Body of pancreas (tissue), 4 donors: Measurements from ENCODE around the gene NEMF. TPM values are rescaled to one million over a fixed set of nuclear protein-coding genes. Genes with fewer than 3 reads are reported as not detected.
A peak's percentile ranks its signal among the peaks of the same experiment; 100 is the strongest.
"Not testable (repeated sequence)": the region's sequence is repeated elsewhere in the genome, so short reads cannot be mapped to it uniquely, and the experiment has no call there.

Experiments used
- ATAC-seq: fragments of 150-250 bp; one replicate; pipeline ENCODE4 v1.9.1; 2016
- DNase-seq, 4 donors: peaks; one replicate each; pipeline ENCODE4 v3.0.0-alpha.2; 2019
- H3K27ac ChIP-seq, 4 donors: fragments of 200-600 bp; sonication (generic); 1 replicate in 3 of 4; 2 replicates in 1 of 4; pipeline versions ENCODE4 v1.5.1 to v1.6.1; 2016 to 2019; ENCODE audit warnings: mild to moderate bottlenecking in 1 of 4, mixed read lengths in 1 of 4, moderate library complexity in 1 of 4
- H3K27me3 ChIP-seq, 2 donors: fragments of 200-600 bp; sonication (generic); one replicate each; pipeline ENCODE4 v1.6.0; 2016; ENCODE audit warnings: mild to moderate bottlenecking in 1 of 2
- H3K36me3 ChIP-seq, 2 donors: fragments of 200-600 bp; sonication (generic); replicated peaks in 1 of 2; 2 replicates each; pipeline ENCODE4 v1.5.1; 2016; ENCODE audit warnings: low read depth in 2 of 2; ENCODE audit not compliant: insufficient read depth in 1 of 2
- H3K4me1 ChIP-seq: fragments of 200-600 bp; sonication (generic); one replicate; pipeline ENCODE4 v1.6.0; 2016
- H3K4me3 ChIP-seq, 2 donors: fragments of 200-600 bp; sonication (generic); 1 replicate in 1 of 2; 2 replicates in 1 of 2; pipeline ENCODE4 v1.5.1; 2016 to 2019
- H3K9me3 ChIP-seq, 3 donors: fragments of 200-600 bp; sonication (generic); 1 replicate in 2 of 3; 2 replicates in 1 of 3; pipeline ENCODE4 v1.5.1; 2016
- POLR2A ChIP-seq, 3 donors: fragments of 450-650 bp; IDR thresholded peaks; one replicate each; pipeline ENCODE4 v1.6.1; 2016; ENCODE audit warnings: antibody characterized with exemption in 3 of 3, mild to moderate bottlenecking in 2 of 3
- WGBS, 2 donors: methylation state at CpG; one replicate each; pipeline ENCODE4 v1.1.5; 2017; 5-methylcytosine and 5-hydroxymethylcytosine counted together
- intact Hi-C: fragments of 100-400 bp; cut with DNase I; formaldehyde crosslinking; loops from one replicate; pipeline ENCODE4 v1.15.1; 2023
- total RNA-seq, 2 donors: library from RNA; depleted of rRNA; stranded (reverse); fragments of >200 nt; gene quantifications; one replicate each; pipeline ENCODE4 v1.1.0, GENCODE V29; 2016
- TF ChIP-seq, protein P1 (sequence below), 7 experiments: fragments of 450-650 bp in 4 of 7; fragments of 200-600 bp in 3 of 7; sonication (generic) in 3 of 7; IDR thresholded peaks; one replicate each; pipeline ENCODE4 v1.5.1; 2016 to 2019; ENCODE audit warnings: antibody characterized with exemption in 7 of 7

Gene NEMF
- total RNA-seq, 2 donors from 2014 or later: 56.3 to 106 TPM

GRCh38 chr14:49766839-49767238 lies 85.7 kb downstream of the NEMF start:
- intact Hi-C loops: loop anchor here (10.0 kb wide), 2 partner anchors 62 to 122 kb away; no protein-coding TSS in a partner anchor
- ATAC-seq (no peak), DNase-seq (peak in 2 of 4 donors; percentile 27 to 29)
- no peak for TF ChIP-seq POLR2A (IDR thresholded peaks at IDR 0.05)
- TF ChIP-seq, protein P1, sequence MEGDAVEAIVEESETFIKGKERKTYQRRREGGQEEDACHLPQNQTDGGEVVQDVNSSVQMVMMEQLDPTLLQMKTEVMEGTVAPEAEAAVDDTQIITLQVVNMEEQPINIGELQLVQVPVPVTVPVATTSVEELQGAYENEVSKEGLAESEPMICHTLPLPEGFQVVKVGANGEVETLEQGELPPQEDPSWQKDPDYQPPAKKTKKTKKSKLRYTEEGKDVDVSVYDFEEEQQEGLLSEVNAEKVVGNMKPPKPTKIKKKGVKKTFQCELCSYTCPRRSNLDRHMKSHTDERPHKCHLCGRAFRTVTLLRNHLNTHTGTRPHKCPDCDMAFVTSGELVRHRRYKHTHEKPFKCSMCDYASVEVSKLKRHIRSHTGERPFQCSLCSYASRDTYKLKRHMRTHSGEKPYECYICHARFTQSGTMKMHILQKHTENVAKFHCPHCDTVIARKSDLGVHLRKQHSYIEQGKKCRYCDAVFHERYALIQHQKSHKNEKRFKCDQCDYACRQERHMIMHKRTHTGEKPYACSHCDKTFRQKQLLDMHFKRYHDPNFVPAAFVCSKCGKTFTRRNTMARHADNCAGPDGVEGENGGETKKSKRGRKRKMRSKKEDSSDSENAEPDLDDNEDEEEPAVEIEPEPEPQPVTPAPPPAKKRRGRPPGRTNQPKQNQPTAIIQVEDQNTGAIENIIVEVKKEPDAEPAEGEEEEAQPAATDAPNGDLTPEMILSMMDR (IDR thresholded peaks at IDR 0.05): no peak
- WGBS, 2 donors: 20 to 52% methylated on average over 10 of the region's 10 CpGs
- Histone ChIP-seq H3K4me3 (no peak overlapping the region), H3K36me3 (no peaks in the 10 kb centered on the region), H3K27me3 (no peaks in the 10 kb centered on the region), H3K4me1 (peaks cover 30% of the 10 kb centered on the region), H3K27ac (peak overlapping the region; percentile 88 to 99 (median 92)), H3K9me3 (no peaks in the 10 kb centered on the region)

GRCh38 chr14:49761839-49762551 lies 90.6 kb downstream of the NEMF start:
- 69 to 72% methylated on average over 6 of the region's 6 CpGs for WGBS, 2 donors
- no peak for DNase-seq
- intact Hi-C loops: loop anchor here (10.0 kb wide), 2 partner anchors 57 to 117 kb away; no protein-coding TSS in a partner anchor
- TF ChIP-seq POLR2A (IDR thresholded peaks at IDR 0.05): no peak
- TF ChIP-seq, protein P1 (IDR thresholded peaks at IDR 0.05): no peak
- H3K27ac ChIP-seq: no peak overlapping the region
- H3K4me3 ChIP-seq: no peak overlapping the region
- no peaks in the 10 kb centered on the region for H3K36me3 ChIP-seq
- peaks cover 5% of the 10 kb centered on the region for H3K4me1 ChIP-seq
- no peaks in the 10 kb centered on the region for H3K9me3 ChIP-seq
- no peaks in the 10 kb centered on the region for H3K27me3 ChIP-seq
- no peak for ATAC-seq

DNA sequence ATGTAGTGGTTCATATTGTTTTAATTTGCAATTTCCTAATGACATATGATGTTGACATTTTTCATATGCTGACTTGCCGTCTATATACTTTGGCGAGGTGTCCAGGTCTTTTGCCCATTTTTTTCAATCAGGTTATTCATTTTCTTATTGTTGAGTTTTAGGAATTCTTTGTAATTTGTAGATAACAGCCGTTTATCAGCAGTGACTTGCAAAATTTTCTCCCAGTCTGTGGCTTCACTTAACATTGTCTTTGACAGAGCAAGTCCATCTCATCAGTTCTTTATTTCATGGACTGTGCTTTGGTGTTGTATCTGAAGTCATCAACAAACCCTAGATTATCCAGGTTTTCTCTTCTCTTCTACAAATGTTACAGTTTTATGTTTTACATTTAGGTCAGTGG lies 97.2 kb downstream of the NEMF start:
- Histone ChIP-seq H3K4me3 (no peak overlapping the region), H3K27me3 (no peaks in the 10 kb centered on the region), H3K9me3 (no peaks in the 10 kb centered on the region), H3K36me3 (no peaks in the 10 kb centered on the region), H3K4me1 (no peaks in the 10 kb centered on the region), H3K27ac (no peak overlapping the region)
- DNase-seq: no peak
- WGBS, 2 donors: 67 to 70% methylated on average over 3 of the region's 3 CpGs
- ATAC-seq: no peak
- TF ChIP-seq, protein P1 (IDR thresholded peaks at IDR 0.05): no peak
- TF ChIP-seq POLR2A (IDR thresholded peaks at IDR 0.05): no peak
- intact Hi-C loops: no loop called here

GRCh38 chr14:49754570-49755097 lies 98.0 kb downstream of the NEMF start:
- 79 to 83% methylated on average over 5 of the region's 5 CpGs for WGBS, 2 donors
- no peaks in the 10 kb centered on the region for H3K27me3 ChIP-seq
- no peaks in the 10 kb centered on the region for H3K4me1 ChIP-seq
- no peak for DNase-seq
- no peaks in the 10 kb centered on the region for H3K36me3 ChIP-seq
- no peaks in the 10 kb centered on the region for H3K9me3 ChIP-seq
- TF ChIP-seq, protein P1 (IDR thresholded peaks at IDR 0.05): no peak
- TF ChIP-seq POLR2A (IDR thresholded peaks at IDR 0.05): no peak
- no peak overlapping the region for H3K27ac ChIP-seq
- intact Hi-C loops: no loop called here
- no peak for ATAC-seq
- H3K4me3 ChIP-seq: no peak overlapping the region

DNA sequence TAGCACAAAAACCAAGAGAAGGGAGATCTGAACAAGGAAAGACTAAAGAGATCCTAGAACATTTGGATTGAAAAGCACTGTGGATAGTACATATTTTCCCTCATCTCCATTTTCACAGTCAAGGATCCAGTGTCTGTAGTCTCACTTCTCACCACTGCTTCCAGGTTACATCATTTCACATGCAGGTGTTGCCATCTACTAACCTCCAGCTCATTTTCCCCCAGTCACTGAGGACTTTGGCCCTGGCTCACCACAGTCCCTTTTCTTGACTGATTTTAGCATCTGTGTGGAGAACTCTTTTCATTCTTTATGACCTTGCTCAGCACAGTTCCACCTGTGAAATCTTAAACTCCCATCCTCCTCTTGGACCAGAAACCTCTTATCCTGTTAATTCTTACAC lies 106.1 kb downstream of the NEMF start:
- H3K27ac ChIP-seq, DNase-seq, H3K36me3 ChIP-seq, H3K27me3 ChIP-seq, ATAC-seq, intact Hi-C loops, H3K9me3 ChIP-seq, H3K4me3 ChIP-seq, H3K4me1 ChIP-seq: not testable (repeated sequence)
